Measurements from ENCODE around the gene NDST3.
"Not testable (repeated sequence)": the region's sequence is repeated elsewhere in the genome, so short reads cannot be mapped to it uniquely, and the experiment has no call there.

NDST3 gene

DNA sequence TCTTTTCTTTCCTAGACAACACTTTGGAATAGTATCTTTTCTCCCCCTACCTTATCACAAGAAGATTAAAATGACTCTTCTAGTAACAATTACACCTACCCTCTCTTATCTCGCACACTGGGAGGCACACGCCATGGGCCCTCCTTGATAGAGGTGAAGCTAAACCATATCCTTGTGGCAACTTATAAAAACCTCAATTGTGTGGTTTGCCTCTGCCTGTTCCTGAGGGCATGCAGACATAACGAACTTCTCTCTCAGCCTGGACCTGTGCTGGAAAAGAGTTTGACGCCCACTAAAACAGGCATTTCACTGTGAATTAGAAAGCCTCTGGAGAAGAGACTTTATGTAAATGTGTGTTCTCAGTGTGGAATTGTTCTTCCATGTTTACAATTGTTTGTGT, 141.2 kb downstream of the NDST3 start:
- no peak for DNase-seq

DNA sequence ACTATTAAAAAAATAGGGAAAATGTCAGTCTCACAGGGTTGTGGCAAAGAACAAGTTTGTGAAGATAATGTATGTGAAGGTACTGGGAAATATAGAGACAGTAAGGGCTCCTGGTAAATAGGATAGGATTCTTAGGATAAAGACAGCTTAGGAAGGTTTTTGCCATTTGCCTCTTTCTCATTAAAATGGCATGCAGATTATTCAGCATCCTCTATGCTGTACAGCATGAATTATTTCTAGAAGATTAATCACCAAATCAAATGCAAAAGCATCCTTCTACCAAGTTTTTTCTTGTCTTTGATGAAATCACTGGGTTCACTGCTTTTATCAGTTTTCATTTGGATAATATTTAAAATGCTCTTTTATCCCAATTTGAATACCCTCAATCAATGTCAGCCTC, 142.8 kb downstream of the NDST3 start:
- no peak for DNase-seq

DNA sequence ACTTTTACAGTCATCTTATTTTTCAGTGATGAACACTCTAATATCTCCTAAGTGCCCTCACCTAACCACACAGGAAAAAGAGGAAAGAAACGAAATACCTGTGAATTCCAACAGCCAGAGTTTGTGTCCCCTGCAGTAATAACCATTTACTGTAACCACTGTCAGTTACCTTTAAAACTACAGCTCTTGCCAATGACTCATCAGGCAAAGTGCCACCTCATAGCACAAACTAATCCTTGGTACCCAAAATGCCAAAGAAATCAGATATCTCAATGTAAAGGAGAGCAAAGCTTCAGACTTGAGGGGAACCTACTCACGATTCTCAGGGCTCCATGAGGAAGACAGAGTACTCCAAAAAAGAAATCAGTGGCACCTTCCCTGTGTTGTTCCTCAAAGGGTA, 146.5 kb downstream of the NDST3 start:
- DNase-seq = no peak

DNA sequence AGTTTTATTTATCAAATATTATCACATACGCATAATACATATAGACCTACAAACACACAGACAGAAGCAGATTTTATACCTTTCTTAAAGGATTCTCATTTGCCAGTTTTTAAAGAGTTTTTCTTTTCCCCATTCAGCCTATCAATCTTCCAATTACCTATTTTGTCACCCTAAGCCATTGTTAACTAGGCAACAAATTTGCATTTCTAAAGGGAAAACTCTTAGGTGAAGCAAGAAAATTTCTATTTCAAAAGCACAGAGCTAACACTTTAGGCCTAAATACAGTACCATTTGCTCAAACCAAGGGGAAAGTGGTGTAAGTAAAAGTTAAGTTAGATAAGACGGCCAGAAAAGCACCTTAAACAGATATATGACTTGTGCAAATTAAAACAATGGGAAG, 156.6 kb downstream of the NDST3 start:
- no peak for DNase-seq

DNA sequence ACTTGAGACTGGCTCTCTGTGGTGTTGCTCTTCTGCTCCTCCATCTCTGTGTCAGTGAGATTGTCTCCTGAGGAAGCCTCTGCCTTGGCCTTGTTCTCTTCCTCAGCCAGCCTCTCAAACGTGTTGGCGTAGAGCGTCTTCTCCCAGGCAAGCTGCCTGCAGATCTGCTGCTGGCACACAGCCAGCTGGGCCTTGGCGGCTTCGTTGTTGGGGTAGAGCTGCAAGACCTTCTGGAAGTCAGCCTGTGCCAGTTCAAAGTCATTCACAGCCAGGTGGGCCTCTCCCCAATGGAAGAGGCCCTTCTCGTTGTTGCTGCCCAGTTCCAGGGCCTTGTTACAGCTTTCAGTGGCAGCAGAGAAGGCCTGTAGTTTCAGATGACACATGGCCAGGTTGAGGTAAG, 159.1 kb downstream of the NDST3 start:
- DNase-seq = no peak

DNA sequence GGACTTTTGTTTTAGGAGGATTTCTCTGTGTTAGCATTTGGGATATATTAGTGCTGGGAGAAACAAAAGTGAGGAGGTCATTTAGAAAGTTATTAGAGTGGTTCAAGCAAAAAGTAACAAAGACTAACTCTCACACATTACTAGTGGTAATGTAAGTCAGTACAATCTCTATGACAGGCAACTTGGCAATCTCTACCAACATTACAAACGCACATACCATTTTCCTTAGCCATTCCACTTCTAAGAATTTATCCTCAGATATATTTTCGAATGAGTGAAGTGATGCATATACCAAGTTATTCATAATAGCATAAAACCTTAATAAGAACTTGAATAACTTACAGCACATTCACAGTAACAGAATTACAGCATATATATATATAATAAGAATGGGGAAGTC, 172.3 kb downstream of the NDST3 start:
- DNase-seq = no peak

DNA sequence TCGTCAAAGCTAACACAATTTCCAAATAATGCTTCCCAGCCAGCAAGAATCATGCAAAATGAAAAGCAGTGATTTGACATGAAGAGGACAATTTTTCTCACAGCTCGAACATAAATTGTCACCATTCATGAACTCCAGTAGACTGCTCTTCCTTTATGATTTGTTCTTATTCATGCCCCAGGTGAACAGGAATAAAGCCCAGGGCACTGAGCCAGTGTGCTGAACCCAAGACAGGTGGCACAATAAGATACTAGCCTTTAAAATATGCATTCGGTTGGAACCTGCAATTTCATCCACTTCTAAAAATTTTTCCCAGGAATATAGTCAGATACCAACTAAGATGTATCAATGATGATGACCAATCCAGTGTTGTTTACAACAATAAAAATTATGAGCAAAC, 178.8 kb downstream of the NDST3 start:
- no peak for DNase-seq

DNA sequence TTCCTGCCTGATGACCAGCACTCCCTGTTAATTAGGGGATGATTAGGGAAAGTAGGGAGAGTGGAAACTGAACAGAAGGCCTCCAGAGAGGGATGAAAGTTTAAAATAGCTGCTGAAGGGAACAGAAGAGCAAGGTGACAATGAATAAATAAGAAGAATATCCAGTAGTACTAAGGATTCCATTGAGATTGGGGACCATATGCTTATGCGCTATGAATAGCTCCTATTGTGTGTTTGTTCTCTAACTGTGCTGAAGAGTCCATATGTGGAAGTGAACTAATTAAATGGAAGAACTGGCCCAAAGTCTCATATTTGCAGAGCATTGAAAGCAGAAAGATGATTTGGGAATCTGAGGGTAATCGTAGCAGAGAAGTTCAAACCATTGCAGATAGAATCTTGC, 181.5 kb downstream of the NDST3 start:
- DNase-seq = no peak

DNA sequence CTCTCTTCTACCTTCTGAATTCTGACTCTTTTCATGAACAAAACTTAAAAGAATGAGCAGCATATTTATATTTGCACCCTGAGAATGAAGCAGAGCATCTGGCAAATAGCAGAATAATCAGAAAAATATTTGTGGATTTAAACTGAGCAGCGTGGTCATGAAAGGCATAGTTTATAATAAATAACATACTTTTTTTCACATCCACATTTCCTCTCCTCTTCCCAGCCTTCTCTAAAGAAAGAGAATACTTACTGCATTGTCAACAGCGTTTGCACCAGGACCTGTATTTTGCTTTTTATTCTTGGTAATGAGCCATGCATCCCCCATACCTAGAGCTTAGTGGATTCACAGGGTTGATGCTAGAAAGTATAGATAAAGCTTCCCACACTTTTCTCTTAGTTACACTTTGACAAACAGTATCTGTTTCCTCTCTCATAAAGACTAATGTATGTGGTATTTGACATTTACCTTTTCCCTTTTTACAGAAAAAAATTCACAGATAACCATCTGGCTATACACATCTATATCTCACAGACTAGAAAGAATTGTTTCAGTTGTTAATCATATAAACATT, 187.0 kb downstream of the NDST3 start:
- DNase-seq = no peak

DNA sequence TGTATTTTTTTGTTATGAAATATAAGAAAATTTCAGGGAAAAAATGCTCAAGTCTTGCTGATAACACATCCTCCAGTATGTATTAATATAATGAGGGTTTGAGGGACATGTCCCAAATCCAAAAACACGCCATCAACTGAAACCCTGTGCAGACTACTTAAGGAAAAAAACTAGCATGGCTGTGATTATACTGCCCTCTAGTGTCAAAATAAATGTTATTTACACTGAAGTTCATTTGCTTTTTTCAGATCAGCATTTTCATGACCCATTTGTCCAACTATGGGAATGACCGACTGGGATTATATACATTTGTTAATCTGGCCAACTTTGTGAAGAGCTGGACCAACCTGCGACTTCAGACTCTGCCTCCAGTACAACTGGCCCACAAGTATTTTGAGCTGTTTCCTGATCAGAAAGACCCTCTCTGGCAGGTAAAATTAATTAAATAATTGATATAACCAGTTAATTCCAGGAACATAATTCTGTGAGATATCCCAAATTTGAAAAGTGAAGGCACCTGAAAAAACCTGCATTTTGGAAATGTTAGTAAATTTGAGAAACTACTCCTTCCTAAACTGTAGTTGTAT, 190.1 kb downstream of the NDST3 start:
- peak in 1 of 51 donors; percentile 16 for DNase-seq

DNA sequence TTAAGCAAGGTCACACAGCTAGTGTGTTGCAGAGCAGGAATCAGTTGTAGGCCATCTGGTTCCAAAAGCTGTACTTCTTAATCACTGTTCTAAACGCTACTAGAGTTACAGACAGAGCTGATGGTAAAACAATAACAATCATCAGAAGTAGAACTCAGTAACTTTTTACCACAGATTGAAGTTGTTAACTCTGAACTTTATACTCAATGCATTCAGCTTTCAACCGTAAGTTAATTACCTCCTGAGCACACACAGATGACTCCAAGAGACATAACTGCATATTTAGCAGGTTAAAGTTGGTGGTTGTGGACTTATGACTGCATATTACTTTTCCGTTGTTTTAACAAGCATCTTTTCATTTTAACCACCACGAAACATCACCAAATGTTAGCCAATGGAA, 191.2 kb downstream of the NDST3 start:
- DNase-seq = no peak

DNA sequence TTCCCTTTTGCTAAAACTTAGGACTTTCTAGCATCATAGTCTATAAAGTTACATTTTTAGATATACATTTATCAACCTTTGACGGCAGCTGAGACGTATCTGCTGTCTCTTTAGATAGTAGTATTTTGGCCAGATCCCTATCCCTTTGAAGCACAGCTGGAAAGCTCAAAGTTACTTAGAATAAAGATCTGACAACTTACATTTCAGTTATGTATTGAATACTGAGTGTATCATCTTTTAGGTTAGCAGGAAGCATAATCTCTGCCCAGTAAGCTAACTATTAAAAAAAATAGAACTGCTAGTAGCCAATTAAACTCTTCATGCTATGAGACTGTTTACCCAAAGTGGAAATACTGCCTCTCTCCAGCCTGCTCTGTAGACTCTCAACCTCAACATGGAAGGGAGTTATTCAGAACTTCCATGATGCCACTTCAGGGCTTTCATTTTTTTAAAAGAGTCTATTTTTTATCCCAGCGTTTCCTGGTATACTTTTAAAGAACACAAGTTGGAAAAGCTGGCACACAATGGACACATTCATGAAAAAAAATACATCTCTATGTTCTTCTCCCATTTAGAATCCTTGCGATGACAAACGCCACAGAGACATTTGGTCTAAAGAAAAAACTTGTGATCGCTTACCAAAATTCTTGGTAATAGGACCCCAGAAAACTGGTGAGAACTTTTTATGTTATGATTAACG, 192.2 kb downstream of the NDST3 start:
- no peak for DNase-seq

DNA sequence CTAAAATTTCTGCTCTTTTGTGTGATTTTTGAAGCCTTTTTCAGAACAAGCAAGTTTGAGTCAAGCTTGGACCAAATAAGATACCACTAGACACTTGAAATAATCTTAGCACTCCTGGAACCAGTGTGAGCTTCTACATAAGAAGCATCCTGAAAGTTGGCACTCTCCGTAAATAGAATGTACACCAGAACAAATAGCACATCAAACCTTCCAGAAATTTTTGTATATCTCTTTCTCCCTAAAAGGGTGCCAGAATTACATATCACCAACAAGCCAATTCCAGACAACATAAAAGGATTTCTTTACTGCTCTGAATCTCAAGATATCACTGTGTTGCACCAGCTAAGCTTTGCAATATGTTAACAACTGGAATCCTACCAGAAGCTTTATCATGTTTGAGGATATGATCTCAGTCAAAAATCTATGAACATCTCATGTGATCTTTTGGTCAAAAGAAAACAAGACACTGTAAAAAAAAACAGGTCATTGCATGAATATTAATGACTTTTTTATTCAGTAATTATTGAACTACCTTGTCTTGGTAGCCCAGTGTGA, 201.4 kb downstream of the NDST3 start:
- no peak for DNase-seq

DNA sequence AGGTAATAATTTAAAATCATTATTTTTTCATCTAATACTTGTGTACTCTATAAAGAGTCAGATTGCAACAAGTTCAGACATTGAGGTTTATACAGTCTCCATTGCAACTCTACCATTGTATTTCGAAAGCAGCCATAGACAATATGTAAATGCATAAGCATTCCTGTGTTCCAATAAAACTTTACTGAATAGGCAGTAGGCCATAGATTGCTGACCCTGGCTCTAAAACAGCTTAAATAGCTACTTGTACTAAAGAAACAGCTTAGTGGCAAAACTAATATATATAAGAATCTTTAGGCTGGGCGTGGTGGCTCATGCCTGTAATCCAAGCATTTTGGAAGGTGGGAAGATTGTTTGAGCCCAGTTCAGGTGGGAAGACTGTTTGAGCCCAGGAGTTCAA, 203.2 kb downstream of the NDST3 start:
- DNase-seq = no peak

DNA sequence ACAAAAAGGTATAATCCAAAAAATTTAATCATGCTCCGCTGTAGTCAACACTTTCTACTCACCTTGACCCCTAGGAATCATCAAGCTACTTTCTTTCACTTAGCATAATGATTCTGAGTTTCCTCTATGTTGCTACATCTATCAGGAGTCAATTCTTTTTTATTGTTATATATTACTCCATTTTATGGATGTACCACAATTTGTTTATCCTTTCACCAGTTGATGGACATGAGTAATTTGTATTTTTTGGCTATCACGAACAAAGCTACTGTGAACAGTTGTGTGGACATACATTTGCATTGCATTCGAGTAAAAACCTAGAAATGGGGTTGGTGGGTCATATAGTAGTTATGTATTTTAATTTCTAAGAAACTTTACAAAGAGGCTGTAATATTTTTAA, 215.6 kb downstream of the NDST3 start:
- DNase-seq = no peak

DNA sequence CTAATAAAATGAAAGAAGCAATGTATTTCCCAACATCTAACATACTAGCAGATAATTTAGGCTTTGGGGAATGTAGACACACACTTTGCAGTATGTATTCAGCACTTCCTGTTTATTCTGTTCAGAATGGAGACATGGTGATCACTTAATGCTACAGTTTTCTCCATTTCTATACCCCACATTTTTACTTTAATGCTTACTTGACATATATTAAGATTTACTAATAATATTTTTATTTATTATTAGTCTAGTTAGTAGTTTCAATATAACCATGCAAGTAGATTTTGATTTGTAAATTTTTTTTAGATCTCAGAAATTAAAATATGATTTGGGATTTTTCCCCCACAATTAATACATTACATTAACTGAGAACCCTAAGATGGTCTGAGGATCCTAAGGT, 220.1 kb downstream of the NDST3 start:
- no peak for DNase-seq

DNA sequence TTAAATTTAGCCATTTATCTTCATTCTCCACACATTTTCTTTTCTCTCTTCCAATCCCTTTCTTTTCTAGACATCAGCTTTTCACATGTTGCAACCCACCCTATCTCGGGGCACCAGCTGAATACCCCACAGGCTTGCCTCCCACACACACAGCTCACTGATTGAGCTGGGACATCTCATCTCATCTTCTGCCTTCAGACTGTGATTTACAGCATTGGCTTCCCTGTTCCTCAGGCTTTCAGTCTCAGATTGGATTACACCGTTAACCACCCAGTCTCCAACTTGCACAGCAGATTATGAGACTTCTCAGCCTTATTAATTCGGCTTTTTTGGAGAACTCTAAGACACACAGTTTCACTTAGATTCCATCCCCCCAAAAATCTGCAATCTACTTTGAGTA, 224.8 kb downstream of the NDST3 start:
- DNase-seq = no peak

DNA sequence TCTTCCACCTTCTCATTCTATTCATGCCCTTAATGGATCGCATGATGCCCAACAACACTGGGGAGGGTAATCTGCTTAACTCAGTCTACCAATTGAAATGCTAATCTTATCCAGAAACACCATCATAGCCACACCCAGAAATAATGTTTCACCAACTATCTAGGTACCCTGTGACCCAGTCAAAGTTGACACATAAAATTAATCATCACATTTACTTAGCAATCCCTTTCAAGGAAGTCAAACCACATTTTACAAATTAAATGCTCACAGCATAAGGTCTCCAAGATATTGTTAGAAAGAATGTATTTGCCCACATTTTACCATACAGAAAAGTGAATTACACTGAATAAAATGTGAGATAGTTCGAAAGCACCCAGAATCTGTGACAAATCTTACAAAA, 226.0 kb downstream of the NDST3 start:
- no peak for DNase-seq

DNA sequence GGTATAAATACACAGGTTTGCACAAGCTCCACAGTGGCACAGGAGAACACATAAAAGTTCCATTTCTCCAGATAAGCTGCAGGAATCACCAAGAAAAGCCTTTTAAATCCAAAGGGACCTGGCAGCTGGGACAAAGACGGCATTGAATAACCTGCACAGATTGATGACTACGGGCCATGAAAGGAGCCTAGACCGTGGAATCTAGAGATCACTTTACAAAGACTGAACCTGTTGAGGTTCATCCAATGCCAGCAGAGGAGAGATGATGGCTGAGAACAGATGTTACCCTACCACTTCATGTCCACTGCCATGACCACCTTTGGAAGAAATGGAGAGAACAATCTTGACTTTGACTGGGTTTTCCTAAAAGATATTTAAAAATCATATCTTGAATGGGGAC, 229.8 kb downstream of the NDST3 start:
- no peak for DNase-seq

DNA sequence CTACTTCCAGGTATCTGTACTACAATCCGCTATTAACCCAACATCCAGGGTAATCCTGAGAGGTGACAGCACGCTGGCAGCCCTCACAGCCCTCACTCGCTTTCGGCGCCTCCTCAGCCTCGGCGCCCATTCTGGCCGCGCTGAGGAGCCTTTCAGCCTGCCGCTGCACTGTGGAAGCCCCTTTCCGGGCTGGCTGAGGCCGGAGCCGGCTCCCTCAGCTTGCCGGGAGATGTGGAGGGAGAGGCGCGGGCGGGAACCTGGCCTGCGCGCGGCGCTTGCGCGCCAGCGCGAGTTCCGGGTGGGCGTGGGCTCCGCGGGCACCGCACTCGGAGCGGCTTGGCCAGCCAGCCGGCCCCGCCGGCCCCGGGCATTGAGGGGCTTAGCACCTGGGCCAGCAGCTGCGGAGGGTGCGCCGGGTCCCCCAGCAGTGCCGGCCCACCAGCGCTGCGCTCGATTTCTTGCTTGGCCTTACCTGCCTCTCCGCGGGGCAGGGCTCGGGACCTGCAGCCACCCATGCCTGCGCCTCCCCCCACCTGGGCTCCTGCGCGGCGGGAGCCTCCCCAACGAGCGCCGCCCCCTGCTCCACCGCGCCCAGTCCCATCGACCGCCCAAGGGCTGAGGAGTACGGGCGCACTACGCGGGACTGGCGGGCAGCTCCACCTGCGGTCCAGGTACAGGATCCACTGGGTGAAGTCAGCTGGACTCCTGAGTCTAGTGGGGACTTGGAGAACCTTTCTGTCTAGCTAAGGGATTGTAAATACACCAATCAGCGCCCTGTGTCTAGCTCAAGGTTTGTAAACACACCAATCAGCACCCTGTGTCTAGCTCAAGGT, 231.2 kb downstream of the NDST3 start:
- peak in 5 of 51 donors; percentile 3 to 20 (median 12) for DNase-seq

DNA sequence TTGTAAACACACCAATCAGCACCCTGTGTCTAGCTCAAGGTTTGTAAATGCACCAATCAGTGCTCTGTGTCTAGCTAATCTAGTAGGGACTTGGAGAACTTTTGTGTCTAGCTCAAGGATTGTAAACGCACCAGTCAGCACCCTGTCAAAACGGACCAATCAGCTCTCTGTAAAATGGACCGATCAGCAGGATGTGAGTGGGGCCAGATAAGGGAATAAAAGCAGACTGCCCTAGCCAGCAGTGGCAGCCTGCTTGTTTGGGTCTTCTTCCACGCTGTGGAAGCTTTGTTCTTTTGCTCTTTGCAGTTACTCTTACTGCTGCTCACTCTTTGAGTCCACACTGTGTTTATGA, 231.8 kb downstream of the NDST3 start:
- not testable (repeated sequence) for DNase-seq

DNA sequence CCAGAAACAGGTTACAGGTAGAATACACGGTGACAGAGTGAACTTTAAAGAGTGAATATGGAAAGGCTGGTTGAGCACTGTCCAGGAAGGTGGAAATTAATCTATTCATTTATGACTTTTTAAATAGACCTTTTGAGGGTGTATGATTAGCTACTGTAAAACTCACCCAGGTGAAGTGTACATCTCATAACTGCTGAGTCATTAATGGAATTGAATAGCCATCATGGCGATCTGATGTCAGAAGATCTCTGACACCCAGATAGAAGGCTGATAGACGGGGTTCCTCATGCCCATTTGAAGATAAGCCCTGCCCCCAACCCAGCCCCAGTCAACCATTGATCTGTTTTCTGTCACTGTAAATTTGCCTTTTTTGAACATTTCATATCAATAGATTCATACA, 234.5 kb downstream of the NDST3 start:
- no peak for DNase-seq

Data from hypothalamus (tissue), 51 donors.